OCI-LY1 (cell line): ENCODE data around the gene FNDC8.

Experiments
- H2AFZ ChIP-seq: fragments of 200-600 bp; sonication (generic), shearing (Covaris generic); 2 replicates; pipeline ENCODE4 v1.6.0; 2014; ENCODE audit warnings: antibody characterized with exemption, mild to moderate bottlenecking, low read length
- H3F3A ChIP-seq: fragments of 200-600 bp; sonication (generic), shearing (Covaris generic); 2 replicates; pipeline ENCODE4 v1.6.0; 2014; ENCODE audit warnings: mild to moderate bottlenecking, antibody characterized with exemption, low read length, moderate library complexity; ENCODE audit not compliant: insufficient read depth
- H3K27ac ChIP-seq: fragments of 200-600 bp; sonication (generic); 2 replicates; pipeline ENCODE4 v1.5.1; 2014; ENCODE audit warnings: low read length, mixed run types, mild to moderate bottlenecking, low read depth; ENCODE audit not compliant: poor library complexity, severe bottlenecking
- H3K27me3 ChIP-seq: fragments of 200-600 bp; sonication (generic); 2 replicates; pipeline ENCODE4 v1.6.0; 2014; ENCODE audit warnings: antibody characterized with exemption, mild to moderate bottlenecking, low read length, moderate library complexity; ENCODE audit not compliant: insufficient read depth
- H3K36me3 ChIP-seq: fragments of 200-600 bp; sonication (generic); 2 replicates; pipeline ENCODE4 v1.6.1; 2014; ENCODE audit warnings: mild to moderate bottlenecking, antibody characterized with exemption, low read length, moderate library complexity, mixed read lengths; ENCODE audit not compliant: insufficient read depth
- H3K4me1 ChIP-seq: fragments of 200-600 bp; sonication (generic); 2 replicates; pipeline ENCODE4 v1.5.1; 2014; ENCODE audit warnings: mild to moderate bottlenecking, low read length, moderate library complexity; ENCODE audit not compliant: insufficient read depth, severe bottlenecking
- H3K4me2 ChIP-seq: fragments of 200-600 bp; sonication (generic), shearing (Covaris generic); 2 replicates; pipeline ENCODE4 v1.6.1; 2014; ENCODE audit warnings: low read length
- H3K4me3 ChIP-seq: fragments of 200-600 bp; sonication (generic); 2 replicates; pipeline ENCODE4 v1.5.1; 2014; ENCODE audit warnings: low read length, low read depth, mild to moderate bottlenecking, mixed read lengths; ENCODE audit not compliant: poor library complexity, severe bottlenecking
- H3K79me2 ChIP-seq: fragments of 200-600 bp; shearing (Covaris generic); 2 replicates; pipeline ENCODE4 v1.6.1; 2016; ENCODE audit warnings: mixed run types, low read length, mixed read lengths; ENCODE audit not compliant: insufficient read depth
- H3K9ac ChIP-seq: fragments of 200-600 bp; sonication (generic), shearing (Covaris generic); 2 replicates; pipeline ENCODE4 v1.6.1; 2014; ENCODE audit warnings: mild to moderate bottlenecking, low read length, mixed read lengths
- H3K9me2 ChIP-seq: fragments of 200-600 bp; sonication (generic), shearing (Covaris generic); 2 replicates; pipeline ENCODE4 v1.6.1; 2014; ENCODE audit warnings: low read depth, mild to moderate bottlenecking, low read length, mixed read lengths
- H3K9me3 ChIP-seq: fragments of 200-600 bp; shearing (Covaris generic); 2 replicates; pipeline ENCODE4 v1.6.1; 2014; ENCODE audit warnings: low read length, mixed read lengths
- H4K20me1 ChIP-seq: fragments of 200-600 bp; sonication (generic), shearing (Covaris generic); 2 replicates; pipeline ENCODE4 v1.6.0; 2016; ENCODE audit warnings: mild to moderate bottlenecking, low read length; ENCODE audit not compliant: insufficient read depth
- CTCF ChIP-seq: fragments of 200-600 bp; sonication (generic), shearing (Covaris generic); IDR thresholded peaks from 2 replicates; pipeline ENCODE4 v1.5.1; 2017; ENCODE audit warnings: mild to moderate bottlenecking, antibody characterized with exemption, low read length, moderate library complexity, mixed read lengths
- EZH2 ChIP-seq: fragments of 200-600 bp; sonication (generic), shearing (Covaris generic); IDR thresholded peaks from 2 replicates; pipeline ENCODE4 v1.8.0; 2017; ENCODE audit warnings: borderline replicate concordance, mixed run types, mild to moderate bottlenecking, antibody characterized with exemption, low read length, moderate library complexity, mixed read lengths

FNDC8 gene

GRCh38 chr17:35086931-35087573 lies 34.4 kb upstream of the FNDC8 start:
- Histone ChIP-seq H4K20me1 (no peaks in the 10 kb centered on the region), H3K4me2 (no peak overlapping the region), H3K9ac (no peak overlapping the region), H3K79me2 (no peaks in the 10 kb centered on the region), H2AFZ (no peak overlapping the region), H3K27ac (no peak overlapping the region), H3K27me3 (no peaks in the 10 kb centered on the region), H3K4me1 (peaks cover 25% of the 10 kb centered on the region), H3K36me3 (no peaks in the 10 kb centered on the region), H3K9me2 (no peaks in the 10 kb centered on the region), H3F3A (no peaks in the 10 kb centered on the region), H3K9me3 (no peaks in the 10 kb centered on the region), H3K4me3 (no peak overlapping the region)
- TF ChIP-seq CTCF (no peak), EZH2 (no peak)

- TF ChIP-seq CTCF (no peak), EZH2 (no peak)
- peak overlapping the region; percentile 90; the same call in 1 of the 2 replicates for H3K9ac ChIP-seq
- no peaks in the 10 kb centered on the region for H4K20me1 ChIP-seq
- no peaks in the 10 kb centered on the region for H3K27me3 ChIP-seq
- H3K4me3 ChIP-seq = peak overlapping the region; percentile 91
- no peaks in the 10 kb centered on the region for H3K36me3 ChIP-seq
- H3K4me2 ChIP-seq = peak overlapping the region; percentile 88
- H3K9me2 ChIP-seq = no peaks in the 10 kb centered on the region
- no peaks in the 10 kb centered on the region for H3K9me3 ChIP-seq
- H3K79me2 ChIP-seq = no peaks in the 10 kb centered on the region
- no peaks in the 10 kb centered on the region for H3F3A ChIP-seq
- H3K4me1 ChIP-seq = peaks cover 20% of the 10 kb centered on the region
- H2AFZ ChIP-seq = no peak overlapping the region
- H3K27ac ChIP-seq = no peak overlapping the region
Observed at GRCh38 chr17:35087731-35088355, 33.6 kb upstream of the FNDC8 start.

- Histone ChIP-seq H2AFZ (peak overlapping the region; percentile 62; the same call in 1 of the 2 replicates), H4K20me1 (no peaks in the 10 kb centered on the region), H3K4me2 (peak overlapping the region; percentile 88), H3K9me2 (no peaks in the 10 kb centered on the region), H3K4me1 (peaks cover 20% of the 10 kb centered on the region), H3K36me3 (no peaks in the 10 kb centered on the region), H3K79me2 (no peaks in the 10 kb centered on the region), H3K9me3 (no peaks in the 10 kb centered on the region), H3K27me3 (no peaks in the 10 kb centered on the region), H3F3A (no peaks in the 10 kb centered on the region), H3K4me3 (peak overlapping the region; percentile 91), H3K9ac (peak overlapping the region; percentile 90), H3K27ac (no peak overlapping the region)
- TF ChIP-seq CTCF (peak; percentile 25; the same call in 1 of the 2 replicates), EZH2 (no peak)
Observed at GRCh38 chr17:35088356-35088880, 33.0 kb upstream of the FNDC8 start.
